Measurements from ENCODE around the gene TARBP1. TPM values are rescaled to one million over a fixed set of nuclear protein-coding genes. Genes with fewer than 3 reads are reported as not detected.
"Not testable (repeated sequence)": the region's sequence is repeated elsewhere in the genome, so short reads cannot be mapped to it uniquely, and the experiment has no call there.

TARBP1 gene
- total RNA-seq, 1 donor from 2014 or later, result 38.1 TPM

DNA sequence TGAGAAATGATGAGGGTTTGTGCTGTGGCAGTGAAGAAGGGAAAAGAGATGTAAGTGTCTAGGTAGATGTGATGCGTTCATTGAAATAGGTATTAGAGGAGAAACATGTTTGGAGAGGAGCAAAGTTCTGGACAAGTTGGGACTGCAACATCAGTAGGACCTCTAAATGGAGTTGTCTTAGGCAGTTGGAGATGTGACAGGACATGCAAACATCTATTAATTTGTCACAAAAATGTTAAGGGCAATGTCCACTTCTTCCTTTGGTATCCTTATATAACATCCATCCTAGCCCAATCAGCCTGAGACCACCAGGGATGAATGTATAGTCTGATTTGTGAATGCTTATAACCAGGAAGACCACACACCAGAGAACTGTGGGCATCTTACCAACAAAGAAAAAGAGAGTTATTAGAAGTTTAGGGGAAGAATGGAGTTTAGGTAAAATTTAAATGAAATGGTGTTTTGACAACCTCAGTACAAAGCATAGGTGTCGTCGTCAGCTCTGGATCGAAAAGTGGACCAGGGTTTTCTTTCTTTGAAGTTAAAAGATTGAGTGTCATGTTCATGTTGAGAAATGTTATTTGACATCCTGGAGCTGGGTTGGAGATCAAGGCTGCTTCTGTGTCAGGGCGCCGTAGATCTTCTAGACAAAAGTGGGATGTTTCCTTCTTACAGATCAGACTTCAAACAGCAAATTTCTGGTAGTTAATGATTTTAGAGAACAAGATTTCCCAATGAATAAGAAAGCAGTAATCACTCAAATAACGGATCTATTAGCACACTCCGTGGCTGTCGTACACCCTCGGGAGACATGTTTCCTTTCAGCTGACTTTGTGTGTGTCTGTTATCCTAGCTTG lies 97.1 kb downstream of the TARBP1 start:
- Mint-ChIP-seq H3K36me3 (peaks cover 35% of the 10 kb centered on the region), H3K4me3 (no peak overlapping the region), H3K27me3 (no peaks in the 10 kb centered on the region), H3K9me3 (no peaks in the 10 kb centered on the region), H3K4me1 (ENCODE audit: unreplicated experiment) (no peaks in the 10 kb centered on the region), H3K27ac (no peak overlapping the region)
- TF ChIP-seq, protein P1, sequence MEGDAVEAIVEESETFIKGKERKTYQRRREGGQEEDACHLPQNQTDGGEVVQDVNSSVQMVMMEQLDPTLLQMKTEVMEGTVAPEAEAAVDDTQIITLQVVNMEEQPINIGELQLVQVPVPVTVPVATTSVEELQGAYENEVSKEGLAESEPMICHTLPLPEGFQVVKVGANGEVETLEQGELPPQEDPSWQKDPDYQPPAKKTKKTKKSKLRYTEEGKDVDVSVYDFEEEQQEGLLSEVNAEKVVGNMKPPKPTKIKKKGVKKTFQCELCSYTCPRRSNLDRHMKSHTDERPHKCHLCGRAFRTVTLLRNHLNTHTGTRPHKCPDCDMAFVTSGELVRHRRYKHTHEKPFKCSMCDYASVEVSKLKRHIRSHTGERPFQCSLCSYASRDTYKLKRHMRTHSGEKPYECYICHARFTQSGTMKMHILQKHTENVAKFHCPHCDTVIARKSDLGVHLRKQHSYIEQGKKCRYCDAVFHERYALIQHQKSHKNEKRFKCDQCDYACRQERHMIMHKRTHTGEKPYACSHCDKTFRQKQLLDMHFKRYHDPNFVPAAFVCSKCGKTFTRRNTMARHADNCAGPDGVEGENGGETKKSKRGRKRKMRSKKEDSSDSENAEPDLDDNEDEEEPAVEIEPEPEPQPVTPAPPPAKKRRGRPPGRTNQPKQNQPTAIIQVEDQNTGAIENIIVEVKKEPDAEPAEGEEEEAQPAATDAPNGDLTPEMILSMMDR (conservative IDR thresholded peaks at IDR 0.05), result no peak
- DNase-seq (ENCODE audit: extremely low spot score, unreplicated experiment), result no peak

DNA sequence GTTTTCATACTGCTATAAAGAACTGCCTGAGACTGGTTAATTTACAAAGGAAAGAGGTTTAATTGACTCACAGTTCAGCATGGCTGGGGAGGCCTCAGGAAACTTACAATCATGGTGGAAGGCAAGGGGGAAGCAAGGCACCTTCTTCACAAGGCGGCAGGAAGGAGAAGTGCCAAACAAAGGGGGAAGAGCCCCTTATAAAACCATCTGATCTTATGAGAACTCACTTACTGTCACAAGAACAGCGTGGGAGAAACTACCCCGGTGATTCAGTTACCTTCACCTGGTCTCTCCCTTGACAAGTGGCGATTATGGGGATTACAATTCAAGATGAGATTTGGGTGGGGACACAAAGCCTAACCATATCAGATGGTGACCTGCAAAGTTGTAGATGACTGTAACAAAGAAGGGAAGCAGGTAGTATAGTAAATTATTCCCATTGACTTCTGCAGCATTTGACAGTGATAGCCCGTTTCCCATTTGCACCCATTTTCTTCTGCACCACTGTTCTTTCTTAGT lies 99.3 kb downstream of the TARBP1 start:
- H3K4me3 Mint-ChIP-seq; H3K9me3 Mint-ChIP-seq; H3K27ac Mint-ChIP-seq; H3K4me1 Mint-ChIP-seq (ENCODE audit: unreplicated experiment); DNase-seq (ENCODE audit: extremely low spot score, unreplicated experiment); H3K27me3 Mint-ChIP-seq: not testable (repeated sequence)
- peaks cover 44% of the 10 kb centered on the region for H3K36me3 Mint-ChIP-seq

DNA sequence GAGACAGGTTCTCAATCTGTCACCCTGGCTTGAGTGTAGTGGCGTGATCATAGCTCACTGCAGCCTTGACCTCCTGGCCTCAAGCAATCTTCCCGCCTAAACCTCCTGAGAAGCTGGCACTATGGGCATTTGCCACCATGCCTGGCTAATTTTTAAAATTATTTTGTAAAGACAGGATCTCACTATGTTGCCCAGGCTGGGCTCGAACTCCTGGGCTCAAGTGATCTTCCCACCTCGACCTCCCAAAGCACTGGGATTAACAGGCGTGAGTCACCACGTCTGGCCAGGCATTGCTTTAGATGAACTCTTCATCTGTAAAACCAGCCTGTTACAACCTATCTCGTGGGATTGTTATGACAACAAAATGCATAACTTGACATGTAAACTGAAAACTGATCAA lies 103.3 kb downstream of the TARBP1 start:
- H3K4me3 Mint-ChIP-seq, result no peak overlapping the region
- no peaks in the 10 kb centered on the region for H3K9me3 Mint-ChIP-seq
- no peak overlapping the region for H3K27ac Mint-ChIP-seq
- TF ChIP-seq, protein P1 (conservative IDR thresholded peaks at IDR 0.05), result no peak
- H3K27me3 Mint-ChIP-seq, result no peaks in the 10 kb centered on the region
- no peak for DNase-seq (ENCODE audit: extremely low spot score, unreplicated experiment)
- peaks cover 15% of the 10 kb centered on the region for H3K4me1 Mint-ChIP-seq (ENCODE audit: unreplicated experiment)
- H3K36me3 Mint-ChIP-seq, result peaks cover 32% of the 10 kb centered on the region

DNA sequence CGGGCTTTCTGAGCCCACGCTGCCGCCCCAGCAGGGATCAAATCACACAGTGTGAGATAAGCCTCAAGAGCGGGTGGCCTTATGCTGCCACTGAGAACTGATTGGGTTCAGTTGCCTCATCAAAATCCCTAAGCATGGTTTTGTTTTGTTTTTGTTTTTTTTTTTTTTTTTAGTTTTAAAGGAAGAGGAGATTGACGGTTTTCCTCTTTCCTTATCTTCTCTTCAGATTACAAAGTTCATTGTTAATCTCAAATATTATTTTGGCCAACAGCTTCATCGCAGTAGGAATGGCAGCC lies 105.1 kb downstream of the TARBP1 start:
- DNase-seq (ENCODE audit: extremely low spot score, unreplicated experiment), result no peak
- TF ChIP-seq, protein P1 (conservative IDR thresholded peaks at IDR 0.05), result no peak
- Mint-ChIP-seq H3K36me3 (peaks cover 19% of the 10 kb centered on the region), H3K27ac (peak overlapping the region; percentile 96), H3K9me3 (no peaks in the 10 kb centered on the region), H3K27me3 (peaks cover 9% of the 10 kb centered on the region), H3K4me3 (peak overlapping the region; percentile 96), H3K4me1 (ENCODE audit: unreplicated experiment) (peaks cover 15% of the 10 kb centered on the region)

DNA sequence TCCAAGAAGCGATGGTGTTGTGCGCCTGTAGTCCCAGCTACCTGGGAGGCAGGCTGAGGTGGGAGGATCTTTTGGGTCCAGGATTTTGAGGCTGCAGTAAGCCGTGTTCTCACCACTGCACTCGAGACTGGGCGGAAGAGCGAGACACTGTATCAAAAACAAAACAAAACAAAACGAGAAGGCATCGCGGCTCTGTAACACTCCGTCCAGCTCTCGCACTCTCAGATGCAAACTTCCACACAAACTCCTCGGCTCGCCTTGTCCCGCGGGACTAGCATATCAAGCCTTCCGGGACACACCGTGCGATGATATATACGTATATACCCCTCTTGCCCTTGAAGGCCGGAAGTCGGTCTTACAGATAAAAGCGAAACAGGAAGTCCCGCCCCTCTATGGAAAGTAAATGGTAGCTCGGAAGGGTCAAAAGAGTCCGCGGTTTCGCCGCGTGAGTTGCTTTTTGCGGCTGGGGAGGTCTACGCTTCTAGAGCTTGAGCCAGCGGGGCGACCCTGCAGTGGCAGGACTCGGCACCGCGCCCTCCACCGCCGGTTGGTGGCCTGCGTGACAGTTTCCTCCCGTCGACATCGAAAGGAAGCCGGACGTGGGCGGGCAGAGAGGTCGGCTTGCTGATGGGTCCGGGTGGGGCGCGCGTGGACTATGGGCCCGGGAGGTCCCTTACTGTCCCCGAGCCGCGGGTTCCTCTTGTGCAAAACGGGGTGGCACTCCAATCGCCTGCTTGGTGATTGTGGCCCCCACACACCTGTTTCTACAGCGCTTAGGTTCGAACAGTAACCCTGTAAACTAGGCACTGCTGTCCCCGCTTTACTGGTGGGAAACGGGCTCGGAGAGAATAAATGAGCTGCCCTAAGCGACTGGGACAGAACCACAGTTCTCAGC lies 105.7 kb downstream of the TARBP1 start, which contains the start of gene COA6:
Gene COA6, plus strand, starts transcription at position 393 of the 895 bp plus-strand sequence. Its CDS starts 11 bp downstream, at position 404.
- peak; percentile 82 for DNase-seq (ENCODE audit: extremely low spot score, unreplicated experiment)
- Mint-ChIP-seq H3K9me3 (no peaks in the 10 kb centered on the region), H3K27me3 (peaks cover 15% of the 10 kb centered on the region), H3K36me3 (peaks cover 16% of the 10 kb centered on the region), H3K4me1 (ENCODE audit: unreplicated experiment) (peaks cover 15% of the 10 kb centered on the region), H3K4me3 (peak within 1 kb of the TSS; percentile 96), H3K27ac (peak within 1 kb of the TSS; percentile 96)
- TF ChIP-seq, protein P1 (conservative IDR thresholded peaks at IDR 0.05), result peak; percentile 32
